Bronchial epithelial cell (primary cell): ENCODE data around the gene MTR. TPM values are rescaled to one million over a fixed set of nuclear protein-coding genes. Genes with fewer than 3 reads are reported as not detected.
A peak's percentile ranks its signal among the peaks of the same experiment; 100 is the strongest.
"Not testable (repeated sequence)": the region's sequence is repeated elsewhere in the genome, so short reads cannot be mapped to it uniquely, and the experiment has no call there.

ENCODE experiments used
- DNase-seq: peaks from one replicate; pipeline ENCODE4 v3.0.0-alpha.2; 2010; ENCODE audit warnings: low read depth
- FAIRE-seq: peaks from 2 replicates; lab custom pipeline; 2011; peaks lifted over from hg19 to GRCh38; lab: Jason Lieb, UNC
- H3K27me3 ChIP-seq: 2 replicates; pipeline ENCODE4 v1.5.1; 2011; ENCODE audit warnings: low read length; ENCODE audit not compliant: control insufficient read depth, insufficient read depth
- H3K36me3 ChIP-seq: 2 replicates; pipeline ENCODE4 v1.5.1; 2011; ENCODE audit warnings: low read length; ENCODE audit not compliant: control insufficient read depth, insufficient read depth
- H3K4me3 ChIP-seq: 2 replicates; pipeline ENCODE4 v1.5.1; 2011; ENCODE audit warnings: mild to moderate bottlenecking, low read depth, low read length, control low read depth
- CTCF ChIP-seq: IDR thresholded peaks from 2 replicates; pipeline ENCODE4 v1.5.1; 2011; ENCODE audit warnings: mild to moderate bottlenecking, moderate library complexity, low read length, control low read depth, inconsistent platforms; ENCODE audit not compliant: insufficient read depth, severe bottlenecking
- total RNA-seq: library from RNA; depleted of rRNA; stranded (reverse); fragments of >200 nt; gene quantifications from 2 replicates; pipeline ENCODE4 v1.2.1, GENCODE V29; 2014

The MTR gene
- total RNA-seq, 1 donor from 2014 or later, result 13.4 TPM

- H3K36me3 ChIP-seq, result peaks cover 1% of the 10 kb centered on the region
- no peak for TF ChIP-seq CTCF
- no peaks in the 10 kb centered on the region for H3K27me3 ChIP-seq
- FAIRE-seq (no peak), DNase-seq (peak; percentile 26)
- no peak overlapping the region for H3K4me3 ChIP-seq
These were observed 56.8 kb downstream of the MTR start for GRCh38 chr1:236851871-236852270.

GRCh38 chr1:236853921-236854604 is 59.0 kb downstream of the MTR start:
- no peak for DNase-seq
- no peak for FAIRE-seq
- TF ChIP-seq CTCF, result no peak
- no peaks in the 10 kb centered on the region for H3K27me3 ChIP-seq
- H3K4me3 ChIP-seq, result no peak overlapping the region
- no peaks in the 10 kb centered on the region for H3K36me3 ChIP-seq

GRCh38 chr1:236854605-236854983 is 59.5 kb downstream of the MTR start:
- H3K27me3 ChIP-seq, result no peaks in the 10 kb centered on the region
- H3K36me3 ChIP-seq, result no peaks in the 10 kb centered on the region
- peak; percentile 59 for DNase-seq
- FAIRE-seq, result no peak
- no peak overlapping the region for H3K4me3 ChIP-seq
- no peak for TF ChIP-seq CTCF

- not testable (repeated sequence) for H3K27me3 ChIP-seq, DNase-seq, H3K4me3 ChIP-seq, H3K36me3 ChIP-seq, FAIRE-seq
These were observed 61.6 kb downstream of the MTR start for GRCh38 chr1:236856649-236857048.

GRCh38 chr1:236858165-236858564 is 63.1 kb downstream of the MTR start:
- no peaks in the 10 kb centered on the region for H3K27me3 ChIP-seq
- no peak for DNase-seq
- no peak for FAIRE-seq
- TF ChIP-seq CTCF, result no peak
- no peak overlapping the region for H3K4me3 ChIP-seq
- H3K36me3 ChIP-seq, result peaks cover 2% of the 10 kb centered on the region

GRCh38 chr1:236860101-236860500 is 65.0 kb downstream of the MTR start:
- FAIRE-seq, result no peak
- DNase-seq, result no peak
- H3K27me3 ChIP-seq, result no peaks in the 10 kb centered on the region
- TF ChIP-seq CTCF, result no peak
- peaks cover 2% of the 10 kb centered on the region for H3K36me3 ChIP-seq
- no peak overlapping the region for H3K4me3 ChIP-seq
